Suppressor macrophage treated with lipopolysaccharide for 4 hours (primary cell): ENCODE measurements around the gene SH3GL3.

Experiments used
- DNase-seq: peaks from one replicate; pipeline ENCODE4 v3.0.0-alpha.2; 2020

SH3GL3 gene

GRCh38 chr15:83571820-83572707 lies 124.9 kb downstream of the SH3GL3 start:
- peak; percentile 25 for DNase-seq

GRCh38 chr15:83574345-83574744 lies 127.2 kb downstream of the SH3GL3 start:
- DNase-seq: no peak

GRCh38 chr15:83578691-83579090 lies 131.6 kb downstream of the SH3GL3 start:
- DNase-seq: no peak

GRCh38 chr15:83581381-83581780 lies 134.2 kb downstream of the SH3GL3 start:
- DNase-seq: no peak

- no peak for DNase-seq
Observed at GRCh38 chr15:83582381-83582780, 135.2 kb downstream of the SH3GL3 start.

GRCh38 chr15:83585601-83586335 lies 138.6 kb downstream of the SH3GL3 start:
- no peak for DNase-seq

- DNase-seq: no peak
Observed at GRCh38 chr15:83587091-83587490, 139.9 kb downstream of the SH3GL3 start.

- DNase-seq: no peak
Observed at GRCh38 chr15:83588441-83588840, 141.3 kb downstream of the SH3GL3 start.

- no peak for DNase-seq
Observed at GRCh38 chr15:83592370-83593040, 145.4 kb downstream of the SH3GL3 start.

GRCh38 chr15:83595191-83595590 lies 148.1 kb downstream of the SH3GL3 start:
- no peak for DNase-seq

- DNase-seq: no peak
Observed at GRCh38 chr15:83598031-83598430, 150.9 kb downstream of the SH3GL3 start.

GRCh38 chr15:83602021-83602420 lies 154.9 kb downstream of the SH3GL3 start:
- DNase-seq: no peak

GRCh38 chr15:83604549-83604948 lies 157.4 kb downstream of the SH3GL3 start:
- no peak for DNase-seq

GRCh38 chr15:83605111-83605945 lies 158.2 kb downstream of the SH3GL3 start:
- DNase-seq: no peak

- no peak for DNase-seq
Observed at GRCh38 chr15:83610132-83610531, 163.0 kb downstream of the SH3GL3 start.

- DNase-seq: no peak
Observed at GRCh38 chr15:83610901-83611685, 164.0 kb downstream of the SH3GL3 start.

GRCh38 chr15:83612226-83612625 lies 165.1 kb downstream of the SH3GL3 start:
- DNase-seq: no peak

- DNase-seq: no peak
Observed at GRCh38 chr15:83612898-83613635, 165.9 kb downstream of the SH3GL3 start.

- no peak for DNase-seq
Observed at GRCh38 chr15:83613714-83614113, 166.6 kb downstream of the SH3GL3 start.

GRCh38 chr15:83616840-83617239 lies 169.7 kb downstream of the SH3GL3 start:
- no peak for DNase-seq
